ENCODE data around the gene ERICH6B.

The ERICH6B gene

DNA sequence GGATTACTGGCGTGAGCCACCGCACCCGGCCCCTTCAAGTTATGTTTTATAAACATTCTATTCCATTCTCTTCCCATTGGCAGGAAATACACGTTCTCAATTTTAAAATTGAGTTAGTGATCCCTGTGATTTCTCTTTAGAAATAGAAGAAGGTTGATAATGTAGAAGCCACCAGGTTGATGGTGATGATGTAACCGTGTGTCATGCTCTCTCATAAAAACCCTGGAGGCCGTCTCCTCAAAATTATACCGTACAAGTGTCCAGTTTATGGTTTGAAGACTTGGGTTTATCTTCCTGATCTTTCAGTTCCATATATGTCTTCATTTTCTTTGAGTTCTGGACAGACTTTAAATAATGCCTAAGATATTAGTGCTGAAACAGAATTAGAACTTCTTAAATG lies 118.6 kb downstream of the ERICH6B start:
- no peak for DNase-seq (ENCODE audit: low spot score)

DNA sequence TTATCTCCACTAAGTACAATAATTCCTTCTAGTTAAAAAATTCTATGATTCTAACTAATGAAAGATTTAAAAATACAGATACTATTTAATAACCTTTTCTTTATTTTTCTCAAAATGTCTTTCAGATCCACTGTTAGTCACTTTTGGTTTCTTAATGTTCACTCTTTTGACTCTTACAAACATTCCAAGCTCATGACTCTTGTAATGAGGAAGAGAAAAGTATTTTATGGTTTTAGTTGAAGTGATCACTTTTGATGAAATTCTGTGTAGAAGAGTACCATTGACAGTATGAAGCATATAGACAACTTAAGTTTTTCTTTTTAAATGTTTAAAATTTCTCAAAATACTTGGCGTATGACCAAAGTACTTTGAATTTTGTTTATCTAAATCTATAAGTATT lies 123.0 kb downstream of the ERICH6B start:
- DNase-seq (ENCODE audit: low spot score), result no peak

All from LoVo (cell line).